C4-2B (cell line): Measurements from ENCODE around the gene ATP2B2.

Experiments
- ZFX ChIP-seq: fragments of 450-650 bp; IDR thresholded peaks from 2 replicates; pipeline ENCODE4 v1.6.1; 2017
- TF ChIP-seq, protein P1 (sequence below): fragments of 450-650 bp; conservative IDR thresholded peaks from 2 replicates; pipeline ENCODE4 v1.5.1; 2017; ENCODE audit warnings: mild to moderate bottlenecking

GRCh38 chr3:10277115-10277625 is 228.2 kb downstream of the ATP2B2 start:
- TF ChIP-seq, protein P1, sequence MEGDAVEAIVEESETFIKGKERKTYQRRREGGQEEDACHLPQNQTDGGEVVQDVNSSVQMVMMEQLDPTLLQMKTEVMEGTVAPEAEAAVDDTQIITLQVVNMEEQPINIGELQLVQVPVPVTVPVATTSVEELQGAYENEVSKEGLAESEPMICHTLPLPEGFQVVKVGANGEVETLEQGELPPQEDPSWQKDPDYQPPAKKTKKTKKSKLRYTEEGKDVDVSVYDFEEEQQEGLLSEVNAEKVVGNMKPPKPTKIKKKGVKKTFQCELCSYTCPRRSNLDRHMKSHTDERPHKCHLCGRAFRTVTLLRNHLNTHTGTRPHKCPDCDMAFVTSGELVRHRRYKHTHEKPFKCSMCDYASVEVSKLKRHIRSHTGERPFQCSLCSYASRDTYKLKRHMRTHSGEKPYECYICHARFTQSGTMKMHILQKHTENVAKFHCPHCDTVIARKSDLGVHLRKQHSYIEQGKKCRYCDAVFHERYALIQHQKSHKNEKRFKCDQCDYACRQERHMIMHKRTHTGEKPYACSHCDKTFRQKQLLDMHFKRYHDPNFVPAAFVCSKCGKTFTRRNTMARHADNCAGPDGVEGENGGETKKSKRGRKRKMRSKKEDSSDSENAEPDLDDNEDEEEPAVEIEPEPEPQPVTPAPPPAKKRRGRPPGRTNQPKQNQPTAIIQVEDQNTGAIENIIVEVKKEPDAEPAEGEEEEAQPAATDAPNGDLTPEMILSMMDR, result no peak
- no peak for TF ChIP-seq ZFX
